Activated T-helper 1 cell treated with anti-CD3 and anti-CD28 coated beads, Interleukin-12 subunit alpha, Interleukin-12 subunit beta, Interleukin-2, Interleukin-4 antibody, amounts not matched to agents 30 ng/mL and 10 ng/mL and 1 ng/mL, durations not matched to agents 14 hours and 24 hours and 36 hours (primary cell): ENCODE data around the gene NPIPB2. TPM values are rescaled to one million over a fixed set of nuclear protein-coding genes. Genes with fewer than 3 reads are reported as not detected.
A peak's percentile ranks its signal among the peaks of the same experiment; 100 is the strongest.
"Not testable (repeated sequence)": the region's sequence is repeated elsewhere in the genome, so short reads cannot be mapped to it uniquely, and the experiment has no call there.

Source experiments
- DNase-seq: peaks from one replicate; pipeline ENCODE4 v3.0.0; 2021; ENCODE audit warnings: low spot score
- H3K27ac Mint-ChIP-seq: one replicate; pipeline ENCODE4 v1.8.0; 2021; ENCODE audit warnings: mild to moderate bottlenecking, mixed read lengths
- H3K27me3 Mint-ChIP-seq: one replicate; pipeline ENCODE4 v1.8.0; 2022; ENCODE audit warnings: mild to moderate bottlenecking, moderate library complexity, mixed read lengths; ENCODE audit not compliant: insufficient read depth
- H3K36me3 Mint-ChIP-seq: one replicate; pipeline ENCODE4 v1.8.0; 2021; ENCODE audit warnings: low read depth, mixed read lengths
- H3K4me1 Mint-ChIP-seq: one replicate; pipeline ENCODE4 v1.8.0; 2021; ENCODE audit warnings: low read depth, mixed read lengths
- H3K4me3 Mint-ChIP-seq: one replicate; pipeline ENCODE4 v1.8.0; 2021; ENCODE audit warnings: mild to moderate bottlenecking, moderate library complexity, mixed read lengths
- H3K9me3 Mint-ChIP-seq: one replicate; pipeline ENCODE4 v1.8.0; 2021; ENCODE audit warnings: mixed read lengths
- intact Hi-C: fragments of 100-400 bp; cut with micrococcal nuclease; formaldehyde crosslinking; loops from one replicate; pipeline ENCODE4 v1.15.1; 2024
- total RNA-seq: library from RNA; stranded (reverse); gene quantifications from 2 replicates; pipeline ENCODE4 v1.2.3, GENCODE V29; 2022

NPIPB2 gene
- 15.0 and 18.8 TPM in 2 replicates for total RNA-seq

DNA sequence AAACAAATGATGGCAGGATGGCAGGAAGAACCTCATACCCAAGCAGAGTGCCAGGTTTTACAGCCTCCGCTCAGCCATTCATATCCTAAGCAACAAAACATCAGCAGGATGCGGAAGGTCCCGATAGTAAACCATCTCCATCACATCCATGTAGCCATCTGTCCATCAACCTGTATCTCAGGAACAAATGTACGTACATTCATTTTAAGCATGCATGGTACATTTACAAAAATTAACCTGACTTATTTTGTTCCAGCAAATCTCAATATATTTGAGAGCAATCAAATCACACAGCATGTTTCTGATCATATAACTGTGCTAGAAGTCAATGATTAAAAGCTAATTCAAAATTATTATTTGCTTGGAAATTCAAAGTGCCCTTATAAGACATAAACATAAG is at the start of gene NPIPB2:
TSS of gene NPIPB2 (minus strand) at position 101 of the 400 bp plus-strand sequence. CDS start at position 101, 0 bp downstream.
- intact Hi-C loops, H3K4me1 Mint-ChIP-seq, H3K36me3 Mint-ChIP-seq: not testable (repeated sequence)

DNA sequence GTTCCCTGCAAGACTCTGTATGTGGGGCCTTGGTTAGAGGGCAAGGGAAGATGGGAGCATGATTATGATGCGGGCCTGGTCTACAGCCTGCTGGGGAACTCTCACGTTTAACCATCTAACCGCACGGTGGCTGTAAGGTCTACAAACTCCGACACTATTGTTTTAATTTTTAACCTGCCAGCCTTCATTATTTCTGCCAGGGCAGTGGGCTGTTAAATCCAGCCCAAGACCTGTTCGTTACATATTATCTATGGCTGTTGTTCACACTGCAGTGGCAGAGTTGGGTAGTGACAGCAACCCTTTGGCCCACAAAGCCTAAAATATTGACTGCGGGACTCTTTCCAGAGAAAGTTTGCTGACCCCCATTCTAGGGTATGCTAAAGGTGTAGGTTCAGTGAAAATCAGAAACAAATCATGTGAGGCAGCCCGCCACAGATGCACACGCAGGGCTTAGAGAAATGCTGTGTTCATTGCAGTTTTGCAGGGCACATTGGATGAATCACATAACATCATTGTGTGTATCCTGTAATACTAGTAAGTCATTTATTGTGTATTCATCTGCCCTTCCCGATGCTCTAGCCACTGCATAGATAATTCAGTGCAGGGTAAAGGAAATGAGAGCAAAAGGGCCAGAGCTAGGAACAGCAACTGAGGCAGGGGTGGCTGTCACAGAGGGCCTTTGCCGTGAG is 49.0 kb upstream of the NPIPB2 start:
- no peak for DNase-seq
- H3K9me3 Mint-ChIP-seq, result no peaks in the 10 kb centered on the region
- H3K27me3 Mint-ChIP-seq, result no peaks in the 10 kb centered on the region
- no peak overlapping the region for H3K27ac Mint-ChIP-seq
- intact Hi-C loops, result no loop called here
- H3K4me1 Mint-ChIP-seq, result peaks cover 3% of the 10 kb centered on the region
- H3K4me3 Mint-ChIP-seq, result no peak overlapping the region
- H3K36me3 Mint-ChIP-seq, result no peaks in the 10 kb centered on the region

More for the DNA sequence above, at the start of gene NPIPB2:
- not testable (repeated sequence) for H3K4me3 Mint-ChIP-seq, H3K27me3 Mint-ChIP-seq, DNase-seq, H3K9me3 Mint-ChIP-seq, H3K27ac Mint-ChIP-seq

DNA sequence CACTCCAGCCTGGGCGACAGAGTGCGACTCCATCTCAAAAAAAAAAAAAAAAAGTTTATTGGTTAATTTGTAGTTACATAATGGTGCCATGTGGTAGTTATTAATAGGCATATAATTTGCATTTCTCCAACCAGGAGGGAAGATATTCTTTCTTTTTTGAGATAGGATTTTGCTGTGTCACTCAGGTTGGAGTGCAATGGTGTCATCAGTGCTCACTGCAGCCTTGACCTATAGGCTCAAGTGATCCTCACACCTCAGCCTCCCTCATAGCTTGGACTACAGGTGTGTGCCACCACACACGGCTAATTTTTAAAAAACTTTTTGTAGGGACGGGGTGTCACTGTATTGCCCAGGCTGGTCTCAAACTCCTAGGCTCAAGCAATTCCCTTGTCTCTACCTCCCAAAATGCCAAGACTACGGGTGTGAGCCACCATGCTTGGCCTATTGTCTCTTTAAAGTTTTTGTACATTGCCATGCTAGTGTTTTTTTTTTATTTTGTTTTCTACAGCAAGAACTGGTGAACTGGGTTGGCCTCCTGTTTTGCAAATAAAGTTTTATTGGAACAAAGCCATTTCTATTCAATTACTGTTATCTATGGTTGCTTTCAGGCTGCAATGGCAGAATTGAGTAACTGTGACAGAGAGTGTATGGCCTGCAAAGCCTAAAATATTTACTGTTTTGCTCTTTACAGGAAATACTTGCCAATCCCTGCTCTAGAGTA is 46.6 kb upstream of the NPIPB2 start:
- Mint-ChIP-seq H3K4me1 (peaks cover 3% of the 10 kb centered on the region), H3K27ac (no peak overlapping the region), H3K9me3 (no peaks in the 10 kb centered on the region), H3K4me3 (no peak overlapping the region), H3K36me3 (no peaks in the 10 kb centered on the region), H3K27me3 (no peaks in the 10 kb centered on the region)
- DNase-seq, result no peak
- intact Hi-C loops, result no loop called here

DNA sequence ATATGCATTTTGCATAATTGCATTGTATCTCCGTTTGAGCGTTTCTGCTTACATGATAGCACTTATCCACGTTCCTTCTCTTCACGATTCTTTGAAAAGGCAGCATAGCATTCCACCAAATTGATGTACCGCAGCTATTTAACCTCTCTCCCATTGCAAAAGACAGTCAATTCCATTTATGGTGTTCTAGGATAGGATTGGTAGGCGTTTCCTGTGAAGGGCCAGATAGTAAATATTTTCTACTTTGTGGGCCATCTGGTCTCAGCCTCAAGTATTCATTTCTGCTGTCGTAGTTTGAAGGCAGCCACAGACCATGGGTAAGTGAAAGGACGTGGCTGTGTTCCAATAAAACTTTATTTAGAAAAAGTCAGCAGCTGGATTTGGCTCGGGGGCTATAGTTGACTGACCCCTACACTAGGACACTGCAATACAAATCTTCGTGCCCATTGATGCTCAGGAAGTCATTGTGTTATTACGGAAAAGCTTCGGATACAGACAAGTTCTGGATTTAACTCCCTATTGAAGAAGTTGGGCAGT is 44.7 kb upstream of the NPIPB2 start:
- Mint-ChIP-seq H3K27me3 (no peaks in the 10 kb centered on the region), H3K4me3 (no peak overlapping the region), H3K36me3 (no peaks in the 10 kb centered on the region), H3K9me3 (no peaks in the 10 kb centered on the region), H3K4me1 (peaks cover 3% of the 10 kb centered on the region), H3K27ac (no peak overlapping the region)
- intact Hi-C loops, result no loop called here
- no peak for DNase-seq

DNA sequence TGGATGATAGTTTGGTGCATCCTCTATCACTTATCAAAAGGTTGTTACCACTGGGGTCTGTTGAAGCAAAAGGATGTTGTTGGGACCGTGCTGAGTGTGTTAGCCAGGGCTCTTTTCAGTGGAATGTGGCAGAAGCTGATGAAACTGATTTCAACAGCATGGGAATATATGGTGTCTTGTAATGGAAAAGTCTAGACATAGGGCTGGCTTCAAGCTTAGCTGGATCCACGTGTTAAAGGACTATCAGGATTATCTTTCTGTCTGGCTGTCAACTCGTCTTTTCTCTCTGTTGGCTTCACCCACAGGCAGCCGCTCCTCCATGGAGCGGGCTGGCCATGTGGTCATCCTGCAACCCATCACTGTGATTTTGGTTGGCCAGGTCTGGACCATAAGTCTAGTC is 43.4 kb upstream of the NPIPB2 start:
- no peaks in the 10 kb centered on the region for H3K27me3 Mint-ChIP-seq

DNA sequence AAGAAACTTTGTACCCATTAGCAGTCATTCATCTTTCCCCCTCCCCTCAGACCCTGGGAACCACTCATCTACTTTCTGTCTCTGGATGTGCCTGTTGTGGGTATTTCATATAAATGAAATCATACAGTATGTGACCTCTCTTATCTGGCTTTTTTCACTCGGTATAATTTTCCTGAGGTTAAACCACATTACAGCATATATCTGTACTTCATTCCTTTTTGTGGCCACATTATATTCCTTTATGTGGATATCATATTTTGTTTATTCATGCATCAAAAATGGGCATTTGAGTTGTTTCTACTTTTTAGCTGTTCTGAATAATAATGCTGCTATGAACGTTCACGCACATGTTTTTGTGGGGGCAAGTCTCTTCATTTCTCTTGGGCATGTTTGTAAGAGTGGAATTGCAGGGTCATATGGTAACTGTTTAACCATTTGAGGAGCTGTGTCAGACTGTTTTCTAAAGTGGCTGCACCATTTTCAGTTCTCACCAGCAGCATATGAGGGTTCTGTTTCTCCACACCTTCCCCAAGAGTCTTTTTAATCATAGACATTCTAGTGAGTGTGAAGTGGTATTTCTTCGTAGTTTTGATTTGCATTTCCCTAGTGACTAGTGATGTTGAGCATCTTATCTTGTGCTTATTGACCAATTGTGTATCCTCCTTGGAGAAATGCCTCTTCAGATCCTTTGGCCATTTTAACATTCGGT is 38.4 kb upstream of the NPIPB2 start:
- H3K4me3 Mint-ChIP-seq, result no peak overlapping the region
- H3K27ac Mint-ChIP-seq, result no peak overlapping the region
- DNase-seq, result no peak
- intact Hi-C loops, result no loop called here
- no peaks in the 10 kb centered on the region for H3K9me3 Mint-ChIP-seq
- H3K4me1 Mint-ChIP-seq, result peaks cover 29% of the 10 kb centered on the region
- H3K27me3 Mint-ChIP-seq, result peaks cover 2% of the 10 kb centered on the region
- H3K36me3 Mint-ChIP-seq, result peaks cover 5% of the 10 kb centered on the region

More for the DNA sequence above, 43.4 kb upstream of the NPIPB2 start:
- Mint-ChIP-seq H3K4me1 (no peaks in the 10 kb centered on the region), H3K36me3 (no peaks in the 10 kb centered on the region), H3K9me3 (no peaks in the 10 kb centered on the region), H3K4me3 (no peak overlapping the region), H3K27ac (no peak overlapping the region)
- DNase-seq, result no peak
- intact Hi-C loops, result no loop called here

DNA sequence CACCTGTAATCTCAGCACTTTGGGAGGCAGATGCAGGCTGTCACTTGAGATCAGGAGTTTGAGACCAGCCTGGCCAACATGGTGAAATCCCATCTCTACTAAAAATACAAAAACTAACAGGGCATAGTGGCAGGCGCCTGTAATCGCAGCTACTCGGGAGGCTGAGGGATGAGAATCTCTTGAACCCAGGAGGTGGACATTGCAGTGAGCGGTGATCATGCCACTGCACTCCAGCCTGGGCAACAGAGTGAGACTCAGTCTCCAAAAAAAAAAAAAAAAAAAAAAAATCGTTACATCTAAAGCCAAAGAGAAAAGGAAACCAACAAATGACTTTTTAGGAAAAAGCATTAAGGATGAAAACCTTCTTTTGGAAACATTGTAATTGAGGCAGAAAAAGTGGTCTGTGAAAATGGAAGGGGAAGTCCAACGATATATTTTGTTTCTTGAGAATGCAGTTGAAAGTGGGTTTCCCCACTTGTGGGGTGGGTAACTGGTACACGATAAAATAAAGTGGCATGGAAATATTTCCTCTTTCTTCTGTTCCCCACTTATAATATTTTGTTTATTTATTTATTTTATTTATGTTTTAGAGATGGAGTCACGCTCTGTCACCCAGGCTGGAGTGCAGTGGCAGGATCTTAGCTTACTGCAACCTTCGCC is 37.3 kb upstream of the NPIPB2 start:
- H3K9me3 Mint-ChIP-seq, result no peaks in the 10 kb centered on the region
- H3K27me3 Mint-ChIP-seq, result peaks cover 2% of the 10 kb centered on the region
- no peak for DNase-seq
- H3K27ac Mint-ChIP-seq, result no peak overlapping the region
- intact Hi-C loops, result loop anchor here (5.0 to 10.0 kb wide), 3 partner anchors 103 to 1034 kb away; partner anchors contain the start of genes CLEC16A and DEXI
- no peak overlapping the region for H3K4me3 Mint-ChIP-seq
- H3K36me3 Mint-ChIP-seq, result peaks cover 5% of the 10 kb centered on the region
- H3K4me1 Mint-ChIP-seq, result peaks cover 30% of the 10 kb centered on the region

DNA sequence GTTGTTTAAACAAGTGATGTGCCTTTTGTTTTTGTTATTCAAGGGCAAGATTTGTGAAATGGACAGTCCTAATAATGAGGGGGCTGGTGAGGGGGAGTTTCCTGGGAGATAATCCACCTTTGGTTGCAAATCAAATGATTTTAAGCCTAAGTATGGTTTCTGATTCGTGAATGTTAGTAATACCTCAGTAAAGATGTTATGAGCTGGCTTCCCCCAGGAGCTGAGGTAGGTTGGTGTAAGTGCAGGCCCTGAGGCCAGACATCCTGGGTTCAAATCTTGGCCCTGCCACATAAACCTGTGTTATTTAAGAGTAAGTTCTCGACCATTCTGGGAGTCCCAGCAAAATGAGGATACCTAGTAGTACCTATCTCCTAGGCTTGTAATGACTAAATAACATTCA is 36.2 kb upstream of the NPIPB2 start:
- Mint-ChIP-seq H3K4me3 (peak overlapping the region; percentile 96), H3K27ac (no peak overlapping the region), H3K9me3 (no peaks in the 10 kb centered on the region), H3K4me1 (peaks cover 30% of the 10 kb centered on the region), H3K27me3 (peaks cover 2% of the 10 kb centered on the region), H3K36me3 (peaks cover 5% of the 10 kb centered on the region)
- no peak for DNase-seq
- intact Hi-C loops, result loop anchor here (5.0 to 10.0 kb wide), 3 partner anchors 104 to 1033 kb away; partner anchors contain the start of genes CLEC16A and DEXI

DNA sequence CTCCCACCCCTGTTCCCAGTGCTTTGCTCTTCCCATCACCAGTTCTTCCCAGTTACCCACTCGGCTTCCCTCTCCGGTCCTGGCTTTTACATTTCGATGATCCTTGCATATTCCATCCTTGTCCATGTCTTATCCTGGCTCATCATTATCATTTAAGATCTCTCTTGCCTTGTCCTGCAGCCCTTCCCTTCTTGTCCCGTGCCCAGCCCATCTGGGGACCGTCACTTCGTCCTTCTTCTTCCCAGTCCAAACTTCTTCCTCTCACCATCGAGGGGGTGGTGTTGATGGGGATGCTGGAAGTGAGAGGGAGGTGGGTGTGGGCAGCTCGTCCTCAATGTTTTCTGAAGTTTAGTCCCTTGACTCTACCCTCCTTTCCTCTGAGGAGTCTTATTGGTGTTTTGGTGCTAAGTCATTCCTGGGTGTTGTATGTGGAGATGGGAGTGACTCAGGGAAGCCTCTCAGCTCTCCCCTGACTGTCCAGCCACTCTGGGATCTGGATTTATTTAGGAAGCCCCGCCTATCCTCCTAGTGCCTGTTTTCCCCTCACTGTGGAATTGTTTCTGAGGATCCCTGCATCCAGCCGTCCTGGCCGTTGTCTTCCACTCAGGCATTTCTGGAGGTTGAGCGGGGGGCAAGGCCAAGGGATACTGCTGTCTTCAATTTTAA is 35.7 kb upstream of the NPIPB2 start:
- Mint-ChIP-seq H3K4me1 (peaks cover 30% of the 10 kb centered on the region), H3K9me3 (no peaks in the 10 kb centered on the region), H3K27ac (peak overlapping the region; percentile 84), H3K4me3 (peak overlapping the region; percentile 96), H3K27me3 (peaks cover 2% of the 10 kb centered on the region), H3K36me3 (peaks cover 5% of the 10 kb centered on the region)
- DNase-seq, result no peak
- intact Hi-C loops, result loop anchor here (2.0 to 10.0 kb wide), 6 partner anchors 89 to 1033 kb away; partner anchors contain the start of genes CLEC16A, DEXI and RSL1D1

DNA sequence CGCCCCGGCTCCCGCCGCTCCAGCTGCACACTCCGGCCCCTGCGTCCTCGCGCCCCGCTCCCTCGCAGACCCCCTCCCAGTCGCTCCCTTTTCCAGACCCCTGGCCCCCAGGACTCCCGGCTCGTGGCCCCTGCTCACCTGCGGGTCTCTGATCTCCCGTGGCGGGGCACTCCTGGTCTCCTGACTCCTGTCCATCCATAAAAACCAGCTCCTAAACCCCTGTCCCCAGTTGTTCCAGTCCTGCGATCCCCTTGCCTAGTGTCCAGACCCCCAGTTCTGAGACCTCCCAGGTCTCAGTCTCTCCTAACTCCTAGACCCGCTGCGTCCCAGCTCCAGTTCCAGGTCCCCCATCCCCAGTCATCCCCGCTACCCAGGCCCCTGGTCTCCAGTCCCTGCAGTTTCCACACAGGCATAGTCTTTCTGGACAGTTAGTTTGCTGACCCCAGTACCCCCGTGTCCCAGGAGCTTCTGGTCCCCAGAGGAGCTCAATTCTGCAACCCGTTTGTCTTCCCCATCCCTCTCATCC is 35.1 kb upstream of the NPIPB2 start:
- peaks cover 2% of the 10 kb centered on the region for H3K27me3 Mint-ChIP-seq
- no peaks in the 10 kb centered on the region for H3K9me3 Mint-ChIP-seq
- peak overlapping the region; percentile 96 for H3K4me3 Mint-ChIP-seq
- intact Hi-C loops, result loop anchor here (1.0 to 10.0 kb wide), 7 partner anchors 61 to 1032 kb away; partner anchors contain the start of genes CLEC16A, DEXI and RSL1D1
- no peak for DNase-seq
- H3K4me1 Mint-ChIP-seq, result peaks cover 30% of the 10 kb centered on the region
- peaks cover 5% of the 10 kb centered on the region for H3K36me3 Mint-ChIP-seq
- peak overlapping the region; percentile 84 for H3K27ac Mint-ChIP-seq

DNA sequence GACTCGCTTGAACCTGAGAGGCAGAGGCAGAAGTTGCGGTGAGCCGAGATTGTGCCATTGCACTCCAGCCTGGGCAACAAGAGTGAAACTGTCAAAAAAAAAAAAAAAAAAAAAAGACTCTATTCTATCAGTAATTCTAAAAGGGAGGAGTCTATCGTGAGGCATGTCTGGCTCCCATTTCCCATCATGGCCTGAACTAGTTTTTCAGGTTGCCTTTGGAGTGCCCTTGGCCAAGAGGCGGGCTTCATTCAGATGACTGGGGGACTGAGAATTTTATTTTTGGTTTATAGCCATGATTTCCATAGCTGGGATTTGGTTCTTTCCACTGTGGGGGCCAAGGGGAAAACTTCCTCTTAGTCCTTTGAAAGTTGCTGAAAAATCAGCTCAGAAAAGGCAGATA is 31.2 kb upstream of the NPIPB2 start:
- peaks cover 5% of the 10 kb centered on the region for H3K36me3 Mint-ChIP-seq
- H3K4me1 Mint-ChIP-seq, result peaks cover 25% of the 10 kb centered on the region
- no peaks in the 10 kb centered on the region for H3K9me3 Mint-ChIP-seq
- no peak for DNase-seq
- H3K27ac Mint-ChIP-seq, result no peak overlapping the region
- H3K4me3 Mint-ChIP-seq, result no peak overlapping the region
- H3K27me3 Mint-ChIP-seq, result peaks cover 2% of the 10 kb centered on the region
- intact Hi-C loops, result loop anchor here (10.0 kb wide), 1 partner anchor 1028 kb away; the partner anchor contains the start of genes CLEC16A and DEXI
